ENCODE data around the gene FBLN5. TPM values are rescaled to one million over a fixed set of nuclear protein-coding genes. Genes with fewer than 3 reads are reported as not detected.
"Not testable (repeated sequence)": the region's sequence is repeated elsewhere in the genome, so short reads cannot be mapped to it uniquely, and the experiment has no call there.

FBLN5 gene
- polyA plus RNA-seq, 10 donors: 63.9 to 138 (median 101) TPM

DNA sequence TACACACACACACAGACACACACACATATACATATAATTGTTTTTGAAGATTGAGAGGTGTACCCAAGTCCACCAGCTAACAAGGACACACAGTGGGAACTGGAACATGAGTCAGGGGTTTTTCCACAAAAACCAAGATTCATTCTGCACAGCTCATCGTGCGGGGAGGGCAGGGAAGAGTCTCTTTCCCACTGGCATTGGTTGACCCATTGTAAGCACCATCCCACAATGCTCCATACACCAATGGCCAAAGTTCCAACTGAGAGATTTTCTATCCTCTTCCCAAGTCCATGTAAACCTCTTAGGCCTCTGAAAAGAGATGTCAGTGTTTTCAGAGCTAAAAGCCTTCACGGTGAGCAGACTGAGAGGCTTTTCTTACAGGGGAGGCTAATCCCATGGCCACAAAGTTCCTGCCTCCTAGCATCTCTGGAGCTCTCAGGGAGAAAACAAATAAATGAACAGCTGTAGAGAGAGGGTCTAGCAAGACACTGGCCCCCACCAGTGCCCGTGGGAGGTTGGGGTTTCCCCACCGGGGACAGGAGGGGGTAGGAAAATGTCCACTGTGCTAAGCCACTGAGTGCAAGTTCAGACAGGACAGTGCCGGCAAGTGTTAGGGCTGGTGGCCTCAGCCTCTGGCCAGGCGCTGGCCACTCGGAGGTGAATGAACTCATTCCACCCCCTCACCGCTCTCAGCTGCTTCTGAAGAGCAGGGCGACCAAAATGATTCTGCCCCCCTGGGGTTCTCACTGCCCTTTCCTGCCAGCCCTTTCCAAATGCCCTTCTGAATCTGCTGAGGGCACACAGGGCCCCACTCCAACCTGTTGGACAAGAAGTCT is 58.6 kb downstream of the FBLN5 start:
- DNase-seq: no peak

DNA sequence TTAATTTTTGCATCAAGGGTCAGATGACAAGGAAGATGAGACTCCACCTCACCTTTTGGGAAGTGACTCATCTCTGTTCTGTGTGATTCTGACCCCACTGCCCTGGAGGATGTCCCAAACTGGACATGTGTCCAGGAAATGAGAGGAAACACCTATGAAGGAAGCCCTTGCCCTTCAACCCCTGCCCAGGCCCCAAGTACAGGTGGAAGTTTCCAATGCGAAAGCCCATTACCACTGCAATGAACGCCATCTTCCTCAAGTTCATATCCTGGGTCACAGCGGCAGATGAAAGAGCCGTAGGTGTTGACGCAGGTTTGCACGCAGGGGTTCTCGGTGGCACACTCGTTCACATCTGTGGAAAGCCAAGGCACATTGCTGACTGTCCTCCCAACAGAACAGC is 60.5 kb downstream of the FBLN5 start:
- no peak for DNase-seq

DNA sequence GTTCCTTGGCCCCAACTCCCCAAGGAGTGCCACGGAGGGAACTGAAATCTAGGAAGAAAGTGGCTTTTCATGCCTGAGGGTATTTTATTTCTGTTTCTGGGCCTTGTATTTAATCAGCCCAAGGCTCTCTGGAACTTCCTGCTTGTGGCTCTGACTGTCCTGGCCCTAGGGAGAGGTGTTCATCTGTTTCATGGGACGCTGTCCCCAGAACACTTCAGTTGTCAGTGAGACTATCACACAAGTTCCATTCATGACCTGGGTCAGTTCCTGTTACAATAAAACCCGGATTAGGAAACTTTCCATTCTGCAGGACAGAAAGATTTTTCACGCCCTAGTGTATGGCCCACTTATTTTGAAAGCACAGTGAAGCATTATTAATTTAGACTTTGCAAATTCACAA is 61.7 kb downstream of the FBLN5 start:
- no peak for DNase-seq

GRCh38 chr14:91885113-91885712 is 62.3 kb downstream of the FBLN5 start:
- no peak for DNase-seq

- peak in 1 of 3 donors; percentile 74 for DNase-seq
These were observed 62.8 kb downstream of the FBLN5 start for GRCh38 chr14:91884664-91885063.

GRCh38 chr14:91883753-91884152 is 63.7 kb downstream of the FBLN5 start:
- DNase-seq: peak in 2 of 3 donors; percentile 65 to 90

DNA sequence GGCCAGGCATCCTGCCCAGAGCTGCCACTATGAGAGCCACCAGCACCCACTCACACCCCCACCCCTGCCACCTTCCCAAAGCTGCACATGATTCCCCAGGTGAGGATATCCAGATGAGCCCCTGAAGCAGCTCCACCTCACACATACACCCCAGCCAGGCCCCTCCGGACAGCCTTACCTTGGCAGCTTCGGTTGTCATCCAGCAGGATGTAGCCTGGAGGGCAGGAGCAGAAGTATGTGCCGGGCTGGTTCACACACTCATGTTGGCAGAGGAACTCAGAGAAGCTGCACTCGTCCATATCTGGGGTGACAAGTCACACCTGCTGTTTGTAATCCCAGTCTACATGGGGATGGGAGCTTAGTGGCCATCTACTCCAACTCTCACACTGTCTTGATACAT is 64.7 kb downstream of the FBLN5 start:
- DNase-seq: no peak

- no peak for DNase-seq
These were observed 65.1 kb downstream of the FBLN5 start for GRCh38 chr14:91882369-91882768.

GRCh38 chr14:91879196-91879595 is 68.3 kb downstream of the FBLN5 start:
- DNase-seq: no peak

DNA sequence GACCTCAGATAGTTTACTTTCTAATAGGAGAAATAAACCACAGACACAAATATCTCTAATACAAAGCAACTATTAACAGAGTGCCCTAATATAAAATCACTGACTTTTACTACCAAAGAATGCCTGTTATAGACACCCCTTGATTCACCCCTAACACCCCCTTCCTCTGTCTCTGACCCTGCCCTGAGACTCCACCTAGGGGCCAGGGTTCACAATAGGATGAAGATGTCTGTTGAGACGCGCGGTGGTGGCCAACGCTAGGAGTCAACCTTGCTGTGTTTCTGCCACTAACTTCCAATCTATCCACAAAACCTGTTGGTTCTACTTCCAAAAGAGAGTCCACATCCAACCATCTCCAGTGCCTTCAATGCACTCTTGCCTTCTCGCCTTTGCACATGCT is 69.2 kb downstream of the FBLN5 start:
- DNase-seq: no peak

DNA sequence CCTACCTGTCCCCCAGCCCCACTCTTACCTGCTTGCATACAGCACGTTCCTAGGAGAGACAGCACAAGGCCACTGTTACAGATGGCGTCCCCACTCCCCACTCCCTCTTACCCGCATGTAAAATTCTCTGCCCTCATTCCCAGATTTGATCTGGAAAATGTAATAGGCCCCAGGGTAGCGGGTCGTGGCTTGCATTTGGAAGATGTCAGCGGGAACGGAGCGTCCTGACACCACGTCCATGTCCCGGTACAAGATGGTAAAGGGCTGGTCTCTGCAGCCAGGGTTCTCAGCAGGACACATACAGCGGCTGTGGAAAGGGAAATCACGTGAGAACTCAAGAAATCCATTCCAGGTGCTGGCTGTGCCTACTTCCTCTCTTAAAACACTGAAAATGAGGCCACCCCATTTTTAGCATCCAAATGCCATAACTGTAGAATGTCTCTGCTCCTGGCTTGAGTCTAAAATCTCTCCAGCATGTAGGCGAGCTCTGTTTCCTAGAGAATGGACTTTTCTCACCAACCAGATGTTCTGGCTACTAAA is 70.0 kb downstream of the FBLN5 start:
- no peak for DNase-seq

GRCh38 chr14:91876492-91876891 is 71.0 kb downstream of the FBLN5 start:
- no peak for DNase-seq

- no peak for DNase-seq
These were observed 71.8 kb downstream of the FBLN5 start for GRCh38 chr14:91875525-91876286.

- DNase-seq: no peak
These were observed 73.8 kb downstream of the FBLN5 start for GRCh38 chr14:91873471-91874415.

GRCh38 chr14:91872517-91873470 is 74.7 kb downstream of the FBLN5 start:
- no peak for DNase-seq

- no peak for DNase-seq
These were observed 75.4 kb downstream of the FBLN5 start for GRCh38 chr14:91872011-91872501.

DNA sequence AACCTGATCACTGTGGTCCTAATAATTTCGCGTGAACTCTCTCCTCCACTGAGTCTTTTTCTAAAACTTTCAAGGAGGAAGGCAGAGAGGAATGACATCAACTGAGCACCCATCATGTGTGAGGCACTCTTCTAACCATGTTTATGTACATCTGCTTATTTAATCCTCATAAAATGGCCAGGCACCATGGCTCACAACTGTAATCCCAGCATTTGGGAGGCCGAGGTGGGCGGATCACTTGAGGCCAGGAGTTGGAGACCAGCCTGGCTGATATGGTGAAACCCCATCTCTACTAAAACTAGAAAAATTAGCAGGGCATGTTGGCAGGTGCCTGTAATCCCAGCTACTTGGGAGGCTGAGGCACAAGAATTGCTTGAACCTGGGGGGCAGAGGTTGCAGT is 76.1 kb downstream of the FBLN5 start:
- DNase-seq: not testable (repeated sequence)

DNA sequence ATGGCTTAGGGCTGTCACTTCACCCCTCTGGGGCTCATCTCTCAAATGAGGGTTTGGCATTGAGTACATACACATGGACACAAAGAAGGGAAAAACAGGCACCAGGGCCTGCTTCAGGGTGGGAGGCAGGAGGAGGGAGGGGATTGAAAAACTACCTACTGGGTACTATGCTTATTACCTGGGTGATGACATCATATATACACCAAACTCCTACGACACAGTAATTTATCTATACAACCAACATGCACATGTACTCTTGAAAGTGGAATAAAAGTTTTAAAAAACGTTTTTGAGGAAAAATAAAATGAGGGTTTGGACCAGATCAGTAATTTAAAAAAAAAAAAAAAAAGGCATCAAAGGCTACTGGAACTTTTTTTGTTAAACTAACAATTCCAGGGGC is 76.6 kb downstream of the FBLN5 start:
- DNase-seq: no peak

DNA sequence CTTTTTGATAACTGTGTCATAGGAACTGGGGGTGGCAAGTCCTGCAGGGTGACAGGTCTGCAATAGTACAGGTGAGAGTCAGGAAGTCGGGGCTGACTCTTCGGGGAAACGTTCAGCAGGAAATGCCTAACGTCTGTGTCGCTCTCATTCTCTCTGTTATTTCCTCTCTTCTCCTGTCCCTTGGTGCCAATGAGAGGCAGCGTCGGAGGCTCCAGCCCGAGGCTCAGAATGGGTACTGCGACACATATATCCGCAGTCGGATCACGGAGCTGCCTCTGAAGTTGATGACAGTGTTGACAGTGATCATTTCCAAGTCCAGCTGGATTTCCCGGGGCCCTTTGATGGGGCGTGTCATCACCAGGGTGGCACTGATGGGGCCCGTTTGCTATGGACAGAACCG is 77.5 kb downstream of the FBLN5 start:
- no peak for DNase-seq

DNA sequence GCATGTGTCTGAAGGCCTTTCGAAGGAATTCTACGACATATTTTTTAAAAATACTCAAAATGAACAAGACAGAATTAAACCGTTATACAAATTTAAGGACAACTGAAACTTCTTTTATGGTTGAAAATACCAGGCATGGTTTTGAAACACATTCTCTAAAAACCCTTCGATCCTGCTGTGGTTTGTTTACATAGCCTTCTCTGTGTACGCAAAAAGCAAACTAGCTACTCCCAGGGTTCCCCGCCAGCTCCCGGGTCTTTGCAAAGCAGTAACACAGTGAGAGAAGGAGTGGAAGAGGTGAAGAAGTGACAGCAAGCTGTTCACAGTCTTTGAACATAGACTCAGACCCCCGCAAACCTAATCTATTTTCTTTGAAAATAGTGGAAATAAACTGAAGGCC is 77.9 kb downstream of the FBLN5 start:
- no peak for DNase-seq

All from muscle of back (tissue), 11 donors.